Adrenal gland (tissue), 12 donors: ENCODE measurements around the gene RPAP2. TPM values are rescaled to one million over a fixed set of nuclear protein-coding genes. Genes with fewer than 3 reads are reported as not detected.

ENCODE experiments used
- DNase-seq, 7 donors: peaks; one replicate each; pipeline ENCODE4 v3.0.0-alpha.2; 2019 to 2020
- H3K27ac ChIP-seq, 5 donors: fragments of 200-600 bp; sonication (generic) in 4 of 5; 1 replicate in 3 of 5; 2 replicates in 2 of 5; pipeline versions ENCODE4 v1.5.1 to v1.8.0; 2016 to 2020; ENCODE audit warnings: mild to moderate bottlenecking in 1 of 5
- H3K27me3 ChIP-seq: fragments of 200-600 bp; 2 replicates; pipeline ENCODE4 v1.8.0; 2021
- H3K36me3 ChIP-seq, 2 donors: fragments of 200-600 bp; replicated peaks in 1 of 2; 1 replicate in 1 of 2; 2 replicates in 1 of 2; pipeline versions ENCODE4 v1.5.1 to v1.8.0; 2018 to 2022
- H3K4me1 ChIP-seq, 2 donors: fragments of 200-600 bp; replicated peaks in 1 of 2; 1 replicate in 1 of 2; 2 replicates in 1 of 2; pipeline versions ENCODE4 v1.5.1 to v1.8.0; 2018 to 2021
- H3K4me3 ChIP-seq, 4 donors: fragments of 200-600 bp; sonication (generic) in 3 of 4; one replicate each; pipeline ENCODE4 v1.5.1; 2016 to 2018
- H3K9me3 ChIP-seq, 3 donors: fragments of 200-600 bp; sonication (generic) in 1 of 3; replicated peaks in 1 of 3; 1 replicate in 2 of 3; 2 replicates in 1 of 3; pipeline versions ENCODE4 v1.5.1 to v1.8.0; 2016 to 2021
- CTCF ChIP-seq, 6 experiments: fragments of 450-650 bp in 4 of 6; fragments of 200-600 bp in 2 of 6; sonication (generic) in 1 of 6; IDR thresholded peaks; 1 replicate in 5 of 6; 2 replicates in 1 of 6; pipeline versions ENCODE4 v1.5.1 to v1.8.0; 2016 to 2021; ENCODE audit warnings: antibody characterized with exemption in 6 of 6, mild to moderate bottlenecking in 2 of 6, moderate library complexity in 1 of 6
- POLR2A ChIP-seq, 2 donors: fragments of 450-650 bp; IDR thresholded peaks; one replicate each; pipeline ENCODE4 v1.6.1; 2017; ENCODE audit warnings: antibody characterized with exemption in 2 of 2, mild to moderate bottlenecking in 2 of 2, moderate library complexity in 1 of 2
- WGBS, 4 donors: extraction: QIAGEN DNeasy Blood & Tissue Kit in 2 of 4; methylation state at CpG; one replicate each; pipeline versions ENCODE4 v1.1.5 to v1.1.7; 2013 to 2017; 5-methylcytosine and 5-hydroxymethylcytosine counted together
- intact Hi-C, 2 donors: fragments of 100-400 bp; cut with DNase I; formaldehyde crosslinking; loops; one replicate each; pipeline versions ENCODE4 v1.14.1 to v1.15.0; 2022 to 2023
- polyA plus RNA-seq, 3 donors: library from polyadenylated mRNA; stranded (reverse); fragments of 200-250 nt in 2 of 3; fragments of 350-450 nt in 1 of 3; fragmentation: Illumina TruSeq in 1 of 3; extraction: RNeasy Lipid Tissue Mini Kit (QIAGEN cat#74804) in 1 of 3; gene quantifications; one replicate each; pipeline ENCODE4 v1.2.3, GENCODE V29; 2013 to 2014
- total RNA-seq, 9 donors: library from RNA; depleted of rRNA in 4 of 9; stranded (reverse); fragments of >200 nt in 4 of 9; fragments of 120-200 nt in 1 of 9; fragmentation: NEBNext Ultra II Directional in 1 of 9; extraction: Animal tissue kit (Norgen Biotek cat#: 25700) in 1 of 9; gene quantifications; one replicate each; pipeline versions ENCODE4 v1.1.0 to v1.2.4, GENCODE V29; 2013 to 2023
- donor health status: healthy with polysubstance abuse.
- donor health status: Bipolar disorder and iron deficiency.
- donor health status: DM: yes; HTN: yes; CAD: no.
- donor health status: DM: no; HTN: no; CAD: no.
- donor health status: DM: no; HTN: no; CAD: no.
- donor health status: DM: yes; HTN: yes; CAD: no.

Gene RPAP2
- total and polyA plus RNA-seq, 12 donors, result 2.3 to 29.0 (median 16.3) TPM

- intact Hi-C loops, result no loop called here
- Histone ChIP-seq H3K4me1 (peaks cover 0 to 3% of the 10 kb centered on the region in 2 donors), H3K9me3 (peaks cover 0 to 4% (median 0%) of the 10 kb centered on the region in 3 donors), H3K36me3 (peaks cover 0 to 40% of the 10 kb centered on the region in 2 donors), H3K27me3 (no peaks in the 10 kb centered on the region), H3K4me3 (no peak overlapping the region), H3K27ac (no peak overlapping the region)
- TF ChIP-seq POLR2A (IDR thresholded peaks at IDR 0.05), result no peak
- no peak for TF ChIP-seq CTCF (IDR thresholded peaks at IDR 0.05)
- no peak for DNase-seq
Measured at GRCh38 chr1:92306020-92306419, 7.2 kb downstream of the RPAP2 start.

- intact Hi-C loops, result no loop called here
- H3K9me3 ChIP-seq, result peaks cover 0 to 4% (median 0%) of the 10 kb centered on the region in 3 donors
- WGBS, 4 donors, result 80 to 93% (median 87%) methylated on average over 4 of the region's 4 CpGs
- TF ChIP-seq CTCF (IDR thresholded peaks at IDR 0.05), result no peak
- no peak for TF ChIP-seq POLR2A (IDR thresholded peaks at IDR 0.05)
- no peak for DNase-seq
- no peak overlapping the region for H3K27ac ChIP-seq
- H3K4me1 ChIP-seq, result no peaks in the 10 kb centered on the region
- no peaks in the 10 kb centered on the region for H3K27me3 ChIP-seq
- H3K4me3 ChIP-seq, result no peak overlapping the region
- H3K36me3 ChIP-seq, result peaks cover 0 to 40% of the 10 kb centered on the region in 2 donors
Measured at GRCh38 chr1:92307980-92308379, 9.1 kb downstream of the RPAP2 start.

- TF ChIP-seq POLR2A (IDR thresholded peaks at IDR 0.05) (no peak), CTCF (IDR thresholded peaks at IDR 0.05) (peak; percentile 28 to 69 (median 53))
- no peak for DNase-seq
- H3K27ac ChIP-seq, result no peak overlapping the region
- H3K9me3 ChIP-seq, result no peaks in the 10 kb centered on the region
- intact Hi-C loops, result loop anchor here in 1 of 2 donors (5.0 kb wide), 1 partner anchor 292 kb away; no protein-coding TSS in a partner anchor
- H3K4me1 ChIP-seq, result no peaks in the 10 kb centered on the region
- H3K36me3 ChIP-seq, result peaks cover 0 to 33% of the 10 kb centered on the region in 2 donors
- no peak overlapping the region for H3K4me3 ChIP-seq
- no peaks in the 10 kb centered on the region for H3K27me3 ChIP-seq
Measured at GRCh38 chr1:92310185-92310597, 11.3 kb downstream of the RPAP2 start.

GRCh38 chr1:92314024-92314423, 15.2 kb downstream of the RPAP2 start:
- Histone ChIP-seq H3K4me1 (no peaks in the 10 kb centered on the region), H3K9me3 (no peaks in the 10 kb centered on the region), H3K36me3 (peaks cover 0 to 3% of the 10 kb centered on the region in 2 donors), H3K27me3 (no peaks in the 10 kb centered on the region), H3K4me3 (no peak overlapping the region), H3K27ac (no peak overlapping the region)
- 93 to 100% (median 99%) methylated on average over 1 of the region's 1 CpG for WGBS, 4 donors
- no peak for DNase-seq
- TF ChIP-seq CTCF (IDR thresholded peaks at IDR 0.05) (no peak), POLR2A (IDR thresholded peaks at IDR 0.05) (no peak)
- intact Hi-C loops, result loop anchor here in 1 of 2 donors (5.0 kb wide), 1 partner anchor 288 kb away; no protein-coding TSS in a partner anchor
